Activated T-cell treated with anti-CD3 and anti-CD28 coated beads, Interleukin-2, amount 50 U/mL, for 72 hours (primary cell): ENCODE data around the gene CRB1. TPM values are rescaled to one million over a fixed set of nuclear protein-coding genes. Genes with fewer than 3 reads are reported as not detected.

Source experiments
- ATAC-seq, 2 donors: fragments of 150-1000 bp; cut with Tn5 transposase; replicated peaks in 1 of 2; 2 replicates each; pipeline ENCODE4 v1.10.0; 2021; ENCODE audit warnings: moderate library complexity in 2 of 2, mild to moderate bottlenecking in 1 of 2
- DNase-seq, 2 donors: peaks; one replicate each; pipeline ENCODE4 v3.0.0; 2021 to 2022; ENCODE audit warnings: mixed read lengths in 1 of 2
- H3K27ac Mint-ChIP-seq: one replicate; pipeline ENCODE4 v1.8.0; 2022; ENCODE audit warnings: mild to moderate bottlenecking, moderate library complexity, mixed read lengths
- H3K27me3 Mint-ChIP-seq: one replicate; pipeline ENCODE4 v1.8.0; 2022; ENCODE audit warnings: low read depth, mixed read lengths
- H3K36me3 Mint-ChIP-seq, 2 donors: one replicate each; pipeline ENCODE4 v1.8.0; 2022; ENCODE audit warnings: mixed read lengths in 2 of 2, mild to moderate bottlenecking in 1 of 2; ENCODE audit not compliant: insufficient read depth in 2 of 2
- H3K4me1 Mint-ChIP-seq: one replicate; pipeline ENCODE4 v1.8.0; 2022; ENCODE audit warnings: low read depth, mixed read lengths
- H3K4me3 Mint-ChIP-seq, 2 donors: one replicate each; pipeline ENCODE4 v1.8.0; 2022; ENCODE audit warnings: mild to moderate bottlenecking in 2 of 2, mixed read lengths in 2 of 2, moderate library complexity in 2 of 2
- H3K9me3 Mint-ChIP-seq, 2 donors: one replicate each; pipeline ENCODE4 v1.8.0; 2022; ENCODE audit warnings: mixed read lengths in 2 of 2
- total RNA-seq, 2 donors: library from RNA; stranded (reverse); gene quantifications; one replicate each; pipeline ENCODE4 v1.2.3, GENCODE V29; 2022

The CRB1 gene
- under 1 TPM in 1 of 2 donors, not detected in 1; 0.48 TPM for total RNA-seq

GRCh38 chr1:197268012-197268411 lies at the start of gene CRB1:
Gene CRB1, plus strand, starts transcription at chr1:197268252. Its CDS starts 161 bp downstream, at chr1:197268413.
- ATAC-seq (no peak), DNase-seq (no peak)
- Mint-ChIP-seq H3K27me3 (no peaks in the 10 kb centered on the region), H3K4me3 (no peak within 1 kb of the TSS), H3K9me3 (no peaks in the 10 kb centered on the region), H3K4me1 (no peaks in the 10 kb centered on the region), H3K36me3 (no peaks in the 10 kb centered on the region), H3K27ac (no peak within 1 kb of the TSS)

DNA sequence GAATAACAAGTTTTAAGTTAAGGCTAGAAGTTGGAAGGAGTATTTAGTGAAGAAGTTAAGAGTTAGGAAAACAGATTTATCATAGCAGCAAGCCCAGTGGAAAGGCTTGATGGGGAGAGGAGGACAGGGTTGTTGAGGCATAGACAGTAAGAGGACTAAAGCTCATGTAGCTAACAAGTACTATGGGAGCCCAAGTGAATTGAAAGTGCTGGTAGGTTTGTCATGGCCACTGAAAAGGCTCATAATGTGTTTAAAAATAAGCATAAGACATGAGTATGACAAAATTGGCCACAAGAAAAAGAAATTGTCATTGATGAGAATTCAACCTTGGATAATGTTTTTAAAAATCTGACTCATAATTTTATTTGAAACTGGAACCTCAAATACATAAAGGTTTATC lies 49.2 kb upstream of the CRB1 start:
- no peaks in the 10 kb centered on the region for H3K27me3 Mint-ChIP-seq
- no peak for DNase-seq
- peaks cover 0 to 5% of the 10 kb centered on the region in 2 donors for H3K9me3 Mint-ChIP-seq

GRCh38 chr1:197222025-197222685 lies 45.9 kb upstream of the CRB1 start:
- Mint-ChIP-seq H3K27ac (no peak overlapping the region), H3K9me3 (no peaks in the 10 kb centered on the region), H3K27me3 (no peaks in the 10 kb centered on the region), H3K36me3 (no peaks in the 10 kb centered on the region), H3K4me3 (no peak overlapping the region), H3K4me1 (peaks cover 5% of the 10 kb centered on the region)
- ATAC-seq (no peak), DNase-seq (no peak)

More for the DNA sequence above, 49.2 kb upstream of the CRB1 start:
- H3K36me3 Mint-ChIP-seq = no peaks in the 10 kb centered on the region
- H3K4me3 Mint-ChIP-seq = no peak overlapping the region
- no peak for ATAC-seq
- H3K27ac Mint-ChIP-seq = no peak overlapping the region
- H3K4me1 Mint-ChIP-seq = peaks cover 5% of the 10 kb centered on the region

GRCh38 chr1:197222780-197223179 lies 45.3 kb upstream of the CRB1 start:
- ATAC-seq (no peak), DNase-seq (no peak)
- H3K9me3 Mint-ChIP-seq = no peaks in the 10 kb centered on the region
- no peaks in the 10 kb centered on the region for H3K27me3 Mint-ChIP-seq
- H3K4me1 Mint-ChIP-seq = peaks cover 5% of the 10 kb centered on the region
- no peaks in the 10 kb centered on the region for H3K36me3 Mint-ChIP-seq
- no peak overlapping the region for H3K4me3 Mint-ChIP-seq
- no peak overlapping the region for H3K27ac Mint-ChIP-seq

GRCh38 chr1:197224160-197224559 lies 43.9 kb upstream of the CRB1 start:
- no peaks in the 10 kb centered on the region for H3K4me1 Mint-ChIP-seq
- no peaks in the 10 kb centered on the region for H3K9me3 Mint-ChIP-seq
- no peaks in the 10 kb centered on the region for H3K27me3 Mint-ChIP-seq
- no peak overlapping the region for H3K4me3 Mint-ChIP-seq
- DNase-seq = no peak
- no peak for ATAC-seq
- no peaks in the 10 kb centered on the region for H3K36me3 Mint-ChIP-seq
- no peak overlapping the region for H3K27ac Mint-ChIP-seq

DNA sequence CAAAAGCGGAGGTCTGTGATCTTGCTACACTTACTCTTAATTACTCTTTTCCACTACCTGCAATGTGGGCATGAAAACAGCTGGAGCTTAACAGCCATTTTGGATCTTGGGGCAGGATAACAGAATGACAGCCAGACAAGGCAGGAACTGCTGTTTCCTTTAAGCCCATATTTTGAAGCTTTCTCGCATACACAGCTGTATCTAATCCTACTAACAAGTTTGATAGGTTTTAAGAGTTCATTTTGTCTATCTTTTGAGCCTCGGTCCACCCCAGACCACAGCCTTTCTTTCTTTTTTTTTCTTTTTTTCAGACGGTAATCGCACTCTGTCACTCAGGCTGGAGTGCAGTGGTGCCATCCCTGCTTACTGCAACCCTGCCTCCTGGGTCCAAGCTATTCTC lies 42.4 kb upstream of the CRB1 start:
- Mint-ChIP-seq H3K4me1 (no peaks in the 10 kb centered on the region), H3K36me3 (no peaks in the 10 kb centered on the region), H3K4me3 (no peak overlapping the region), H3K9me3 (no peaks in the 10 kb centered on the region), H3K27me3 (no peaks in the 10 kb centered on the region), H3K27ac (no peak overlapping the region)
- ATAC-seq (no peak), DNase-seq (no peak)

GRCh38 chr1:197234581-197234980 lies 33.5 kb upstream of the CRB1 start:
- no peak overlapping the region for H3K27ac Mint-ChIP-seq
- no peaks in the 10 kb centered on the region for H3K36me3 Mint-ChIP-seq
- no peaks in the 10 kb centered on the region for H3K27me3 Mint-ChIP-seq
- no peaks in the 10 kb centered on the region for H3K4me1 Mint-ChIP-seq
- ATAC-seq (no peak), DNase-seq (no peak)
- H3K9me3 Mint-ChIP-seq = no peaks in the 10 kb centered on the region
- no peak overlapping the region for H3K4me3 Mint-ChIP-seq

- ATAC-seq (no peak), DNase-seq (no peak)
- no peak overlapping the region for H3K27ac Mint-ChIP-seq
- no peak overlapping the region for H3K4me3 Mint-ChIP-seq
- H3K36me3 Mint-ChIP-seq = no peaks in the 10 kb centered on the region
- H3K9me3 Mint-ChIP-seq = no peaks in the 10 kb centered on the region
- H3K27me3 Mint-ChIP-seq = no peaks in the 10 kb centered on the region
- H3K4me1 Mint-ChIP-seq = no peaks in the 10 kb centered on the region
Observed at GRCh38 chr1:197235355-197235754, 32.7 kb upstream of the CRB1 start.

DNA sequence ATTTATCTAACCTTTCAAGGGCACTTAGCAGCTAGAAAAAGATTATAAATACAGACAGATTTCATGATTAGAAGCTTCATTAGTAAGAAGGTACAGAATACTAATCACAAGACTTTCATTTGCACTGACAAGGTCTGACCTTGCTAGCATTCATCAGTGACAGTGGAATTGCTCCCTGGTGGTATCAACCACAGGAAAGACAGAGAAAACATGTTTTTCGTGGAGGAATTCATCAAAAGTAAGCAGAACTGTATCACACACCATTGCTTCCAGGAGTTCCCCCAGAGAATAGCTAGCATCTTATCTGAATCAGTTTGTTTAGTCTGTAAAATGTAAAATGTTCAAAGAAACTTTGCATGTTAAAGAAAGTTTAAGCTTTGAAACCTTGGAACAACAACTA lies 20.6 kb upstream of the CRB1 start:
- no peak for DNase-seq
- Mint-ChIP-seq H3K27ac (no peak overlapping the region), H3K27me3 (no peaks in the 10 kb centered on the region), H3K36me3 (no peaks in the 10 kb centered on the region), H3K9me3 (peaks cover 0 to 2% of the 10 kb centered on the region in 2 donors), H3K4me3 (no peak overlapping the region), H3K4me1 (no peaks in the 10 kb centered on the region)
- no peak for ATAC-seq

- Mint-ChIP-seq H3K4me3 (no peak overlapping the region), H3K27me3 (no peaks in the 10 kb centered on the region), H3K27ac (no peak overlapping the region)
Observed at GRCh38 chr1:197249324-197249723, 18.7 kb upstream of the CRB1 start.

DNA sequence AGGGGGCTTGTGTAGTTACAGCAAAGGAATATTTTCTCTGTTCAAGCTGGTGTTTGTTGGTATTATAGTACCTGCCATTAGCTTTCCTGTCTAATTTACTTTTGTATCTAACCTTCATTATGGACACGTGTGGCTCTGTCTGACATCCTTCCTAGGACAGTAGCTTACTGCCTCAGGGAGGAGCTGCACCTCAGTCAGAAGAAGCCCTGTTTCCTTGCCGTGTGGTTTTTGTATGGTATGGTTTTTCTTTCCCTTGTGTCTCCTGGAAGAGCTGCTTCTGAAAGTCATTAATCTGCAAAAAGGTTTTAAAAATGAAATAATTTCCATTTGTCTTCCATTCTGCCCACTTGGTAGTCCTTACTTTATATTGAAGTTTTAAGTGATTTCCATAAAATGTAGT lies 17.4 kb upstream of the CRB1 start:
- H3K4me1 Mint-ChIP-seq = no peaks in the 10 kb centered on the region
- DNase-seq (no peak), ATAC-seq (no peak)
- H3K4me3 Mint-ChIP-seq = no peak overlapping the region
- no peaks in the 10 kb centered on the region for H3K36me3 Mint-ChIP-seq
- no peaks in the 10 kb centered on the region for H3K27me3 Mint-ChIP-seq
- no peaks in the 10 kb centered on the region for H3K9me3 Mint-ChIP-seq
- H3K27ac Mint-ChIP-seq = no peak overlapping the region

More at GRCh38 chr1:197249324-197249723, 18.7 kb upstream of the CRB1 start:
- no peaks in the 10 kb centered on the region for H3K9me3 Mint-ChIP-seq
- ATAC-seq (no peak), DNase-seq (no peak)
- no peaks in the 10 kb centered on the region for H3K4me1 Mint-ChIP-seq
- no peaks in the 10 kb centered on the region for H3K36me3 Mint-ChIP-seq

DNA sequence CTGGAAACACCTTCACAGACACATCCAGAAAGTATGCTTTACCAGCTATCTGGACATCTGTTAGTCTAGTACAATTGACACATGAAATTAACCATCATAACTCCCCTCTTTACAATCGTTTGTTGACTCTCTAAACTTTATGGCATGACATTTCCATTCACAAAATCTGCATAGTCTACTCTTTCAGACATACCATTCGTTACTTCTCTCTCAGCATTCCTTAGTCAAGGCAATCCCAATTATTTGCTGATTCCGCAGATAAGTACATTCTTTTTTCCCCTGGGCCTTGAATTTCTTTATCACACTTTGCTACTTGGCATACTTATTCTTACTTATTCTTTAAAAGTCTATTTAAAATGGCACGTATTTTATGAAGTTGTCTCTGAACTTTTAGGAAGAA lies 15.1 kb upstream of the CRB1 start:
- no peak for ATAC-seq
- H3K4me1 Mint-ChIP-seq = no peaks in the 10 kb centered on the region

GRCh38 chr1:197254866-197255265 lies 13.2 kb upstream of the CRB1 start:
- Mint-ChIP-seq H3K27me3 (no peaks in the 10 kb centered on the region), H3K27ac (no peak overlapping the region), H3K4me1 (no peaks in the 10 kb centered on the region), H3K9me3 (no peaks in the 10 kb centered on the region), H3K4me3 (no peak overlapping the region), H3K36me3 (no peaks in the 10 kb centered on the region)
- DNase-seq = no peak
- ATAC-seq = no peak

More for the DNA sequence above, 15.1 kb upstream of the CRB1 start:
- Mint-ChIP-seq H3K9me3 (no peaks in the 10 kb centered on the region), H3K4me3 (no peak overlapping the region), H3K36me3 (no peaks in the 10 kb centered on the region), H3K27ac (no peak overlapping the region), H3K27me3 (no peaks in the 10 kb centered on the region)
- no peak for DNase-seq

- Mint-ChIP-seq H3K27ac (no peak overlapping the region), H3K4me3 (no peak overlapping the region), H3K36me3 (no peaks in the 10 kb centered on the region), H3K4me1 (no peaks in the 10 kb centered on the region), H3K9me3 (no peaks in the 10 kb centered on the region), H3K27me3 (no peaks in the 10 kb centered on the region)
- ATAC-seq (no peak), DNase-seq (no peak)
Observed at GRCh38 chr1:197264936-197265567, 3.0 kb upstream of the CRB1 start.
